HG03439 (cell line): ENCODE results near the gene EML4.

Experiments used
- ATAC-seq: cut with Tn5 transposase; IDR thresholded peaks from one replicate; pipeline ENCODE4 v1.9.1; 2021; ENCODE audit warnings: mild to moderate bottlenecking, moderate library complexity; ENCODE audit not compliant: unreplicated experiment

EML4 gene

DNA sequence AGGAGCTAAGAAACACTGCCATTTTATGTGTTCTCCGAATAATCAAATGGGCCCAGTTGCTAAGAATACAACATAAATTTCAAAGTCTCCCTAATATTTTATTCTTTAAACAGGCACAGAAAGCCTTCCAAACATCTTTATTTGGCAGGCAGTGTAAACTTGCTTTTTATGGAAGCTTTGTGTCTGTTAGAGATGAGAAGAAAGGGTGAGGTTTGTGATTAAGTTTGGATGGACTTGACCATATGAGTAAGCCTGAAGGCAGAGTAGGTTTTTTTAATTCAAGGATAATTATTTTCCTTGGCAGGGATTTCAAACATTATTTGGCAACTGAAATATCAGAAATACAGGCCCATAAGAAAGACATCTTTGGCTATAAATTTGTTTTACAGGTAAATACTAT, 129.0 kb downstream of the EML4 start:
- no peak for ATAC-seq

DNA sequence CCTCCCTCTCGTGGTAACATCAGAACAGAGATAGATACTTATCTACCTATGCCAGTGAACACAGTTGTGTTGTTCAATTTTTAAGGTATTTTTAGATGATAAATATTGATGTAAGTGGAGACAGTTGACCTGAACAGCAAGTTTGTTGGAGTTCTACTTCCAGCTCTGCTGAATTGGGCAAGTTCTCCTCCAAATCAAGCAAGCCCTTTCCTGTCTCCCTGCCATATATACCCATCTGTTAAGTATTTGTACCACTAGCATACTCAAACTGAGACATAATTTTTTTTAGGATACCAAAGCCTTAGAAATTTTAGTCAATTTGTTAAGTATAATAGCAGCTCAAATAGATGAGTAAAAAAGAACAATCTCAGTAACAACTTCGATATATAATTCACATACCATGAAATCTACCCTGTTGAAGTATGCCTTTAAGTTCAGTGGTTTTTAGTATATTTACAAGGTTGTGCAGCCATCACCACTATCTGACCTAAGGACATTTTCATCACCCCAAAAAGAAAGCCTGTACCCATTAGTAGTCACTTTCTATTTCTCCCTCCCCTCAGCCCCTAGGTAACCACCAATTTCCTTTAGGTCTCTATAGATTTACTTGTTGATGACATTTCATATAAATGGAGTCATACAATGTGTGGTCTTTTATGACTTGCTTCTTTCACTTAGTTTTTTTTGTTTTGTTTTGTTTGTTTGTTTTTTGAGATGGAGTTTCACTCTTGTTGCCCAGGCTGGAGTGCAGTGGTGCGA, 130.0 kb downstream of the EML4 start:
- no peak for ATAC-seq

DNA sequence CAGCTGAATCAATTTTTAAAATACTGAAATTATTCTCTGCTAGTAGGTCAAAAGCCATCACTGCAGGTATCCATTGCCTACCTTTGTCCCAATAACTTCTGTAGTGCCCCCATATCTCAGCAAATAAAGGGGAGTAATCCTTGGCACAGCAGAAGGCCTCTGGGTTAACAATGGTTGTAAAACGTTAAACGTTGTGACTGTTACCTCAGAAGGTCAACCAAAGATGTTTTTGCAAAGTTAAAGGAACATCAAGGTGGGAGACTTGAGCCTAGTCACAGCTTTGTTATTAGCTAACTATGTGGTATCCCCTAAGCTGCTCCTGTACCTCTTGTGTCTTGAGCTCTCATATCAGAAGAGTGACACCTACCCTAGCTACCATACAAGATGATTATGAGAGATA, 131.4 kb downstream of the EML4 start:
- ATAC-seq: no peak

DNA sequence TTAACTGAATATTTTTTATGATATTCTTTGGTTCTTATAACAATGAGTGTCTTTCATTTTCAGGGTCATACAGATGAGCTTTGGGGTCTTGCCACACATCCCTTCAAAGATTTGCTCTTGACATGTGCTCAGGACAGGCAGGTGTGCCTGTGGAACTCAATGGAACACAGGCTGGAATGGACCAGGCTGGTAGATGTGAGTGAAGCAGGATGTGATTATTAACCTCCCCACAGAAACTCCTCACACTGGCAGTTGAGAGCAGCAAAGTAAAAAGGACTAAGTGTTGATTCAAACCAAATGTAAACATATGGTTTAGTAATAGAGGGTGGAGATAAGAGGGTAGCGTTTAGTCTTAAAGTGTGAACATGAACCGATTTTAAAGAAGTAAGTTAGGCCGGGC, 134.1 kb downstream of the EML4 start:
- ATAC-seq: no peak

DNA sequence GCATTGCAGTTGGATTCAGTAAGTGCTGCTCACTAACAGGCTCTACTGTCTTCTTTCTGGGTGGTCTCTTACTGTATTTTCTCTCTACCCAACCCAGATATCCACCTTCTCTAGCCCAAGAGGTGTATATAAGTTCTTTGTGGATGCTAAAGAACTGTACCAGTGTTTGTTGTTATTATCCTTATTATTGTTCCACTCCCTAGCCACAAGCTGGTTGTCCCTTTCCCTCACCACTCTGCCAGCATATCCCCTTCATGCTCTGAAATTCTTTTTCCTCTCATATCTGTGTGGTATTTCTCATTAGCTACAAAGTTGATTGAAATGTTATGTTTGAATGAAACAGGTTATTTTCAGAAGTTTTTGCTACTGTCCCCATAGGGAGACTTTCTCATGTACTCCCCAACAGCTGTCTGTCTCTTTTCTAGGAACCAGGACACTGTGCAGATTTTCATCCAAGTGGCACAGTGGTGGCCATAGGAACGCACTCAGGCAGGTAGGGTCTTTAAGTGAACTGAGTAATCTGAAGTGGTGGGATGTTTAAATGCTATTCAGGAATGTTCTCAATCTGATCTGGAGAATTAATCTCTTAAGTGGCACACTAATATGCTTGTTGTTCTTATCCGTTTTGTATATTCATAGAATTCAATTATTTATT, 135.0 kb downstream of the EML4 start:
- no peak for ATAC-seq

DNA sequence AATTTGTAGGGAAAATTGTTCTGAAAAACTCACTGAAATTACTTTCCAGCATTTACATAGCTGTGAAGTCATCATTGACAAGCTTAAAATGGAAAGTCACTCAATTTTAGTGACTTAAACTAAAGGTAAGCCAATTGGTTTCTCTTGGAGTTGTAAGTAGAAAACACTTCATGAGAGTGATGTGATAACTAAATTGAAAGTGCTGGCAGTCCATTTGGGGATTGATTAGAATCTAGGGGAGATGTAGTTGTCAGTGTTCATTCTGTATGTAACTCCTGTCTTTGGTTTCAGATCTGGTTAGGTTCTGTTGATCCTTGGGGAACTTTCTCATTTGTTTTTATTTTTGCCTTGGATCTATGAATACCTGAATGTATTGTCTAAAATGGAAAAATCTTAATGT, 138.0 kb downstream of the EML4 start:
- no peak for ATAC-seq

DNA sequence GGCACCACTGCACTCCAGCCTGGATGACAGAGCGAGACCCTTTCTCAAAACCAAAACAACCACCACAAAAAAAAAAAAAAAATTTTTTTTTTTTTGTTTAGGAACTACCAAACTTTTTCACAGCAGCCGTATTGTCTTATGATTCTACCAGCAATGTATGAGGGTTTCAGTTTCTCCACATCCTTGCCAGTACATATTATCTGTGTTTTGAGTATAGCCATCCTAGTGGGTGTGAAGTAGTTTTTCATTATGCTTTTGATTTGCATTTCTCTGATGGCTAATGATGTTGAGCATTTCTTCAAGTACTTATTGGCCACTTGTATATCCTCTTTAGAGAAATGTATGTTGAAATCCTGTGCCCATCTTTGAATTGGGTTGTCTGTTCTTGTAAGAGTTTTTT, 140.2 kb downstream of the EML4 start:
- ATAC-seq: no peak

DNA sequence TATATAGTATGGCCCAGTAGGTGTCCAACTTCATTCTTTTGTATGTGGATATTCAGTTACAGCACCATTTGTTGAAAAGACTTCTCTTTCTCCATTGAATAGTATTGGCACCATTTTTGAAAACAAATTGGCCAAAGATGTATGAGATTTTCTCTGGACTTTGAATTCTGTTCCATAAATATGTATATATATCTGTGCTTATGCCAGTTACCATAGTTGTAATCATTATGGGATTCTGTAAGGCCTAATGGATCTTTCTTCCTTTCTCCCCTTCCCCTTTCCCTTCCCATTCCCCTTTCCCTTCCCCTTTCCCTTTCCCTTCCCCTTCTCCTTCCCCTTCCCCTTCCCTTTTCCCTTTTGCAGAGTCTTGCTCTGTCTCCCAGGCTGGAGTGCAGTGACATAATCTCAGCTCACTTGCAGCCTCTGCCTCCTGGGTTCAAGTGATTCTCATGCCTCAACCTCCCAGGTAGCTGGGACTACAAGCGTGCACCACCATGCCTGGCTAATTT, 140.9 kb downstream of the EML4 start:
- no peak for ATAC-seq

DNA sequence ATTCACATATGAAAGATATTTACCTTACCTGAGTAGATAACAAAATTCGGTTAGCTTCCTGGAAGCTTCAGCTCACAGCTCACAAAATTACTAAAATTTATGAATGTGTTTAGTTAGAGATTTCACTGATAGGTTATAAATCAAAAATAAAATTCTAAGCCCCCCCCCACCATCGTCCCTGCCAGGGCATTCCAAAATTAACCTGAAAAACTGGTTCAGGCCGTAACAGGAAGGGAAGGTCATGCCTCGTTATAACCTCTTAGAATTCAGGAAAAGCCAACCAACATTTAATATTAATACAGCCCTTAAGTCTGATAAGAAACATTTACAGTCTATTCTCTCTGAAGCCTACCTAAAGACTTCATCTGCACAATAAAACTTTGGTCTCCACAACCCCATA, 143.0 kb downstream of the EML4 start:
- no peak for ATAC-seq

DNA sequence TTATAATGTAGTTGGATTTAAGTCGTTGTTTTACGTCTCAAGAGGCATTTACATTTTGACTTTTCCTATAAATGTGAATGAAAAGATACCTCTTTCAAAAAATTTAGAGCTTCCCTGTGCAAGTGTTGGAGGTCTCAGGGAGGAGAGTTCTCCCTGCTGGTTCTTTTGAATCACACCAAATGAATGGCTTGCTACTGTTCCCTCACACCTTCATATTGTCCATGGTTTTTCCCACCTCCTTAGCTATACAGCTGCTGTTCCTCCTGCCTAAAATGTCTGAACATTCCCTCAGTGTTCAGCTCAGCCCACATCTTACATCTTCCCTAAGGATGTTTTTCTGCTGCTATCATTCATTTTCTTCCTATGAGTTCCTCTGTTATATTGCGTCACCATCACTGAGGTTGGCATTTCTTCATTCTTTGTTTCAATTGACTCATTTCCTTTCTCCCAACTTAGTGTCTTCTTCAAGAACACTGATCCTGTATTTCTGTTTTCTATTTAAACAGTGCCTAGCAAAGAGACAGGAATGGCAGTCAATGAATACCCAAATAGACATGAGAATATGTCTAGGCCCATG, 145.8 kb downstream of the EML4 start:
- no peak for ATAC-seq

DNA sequence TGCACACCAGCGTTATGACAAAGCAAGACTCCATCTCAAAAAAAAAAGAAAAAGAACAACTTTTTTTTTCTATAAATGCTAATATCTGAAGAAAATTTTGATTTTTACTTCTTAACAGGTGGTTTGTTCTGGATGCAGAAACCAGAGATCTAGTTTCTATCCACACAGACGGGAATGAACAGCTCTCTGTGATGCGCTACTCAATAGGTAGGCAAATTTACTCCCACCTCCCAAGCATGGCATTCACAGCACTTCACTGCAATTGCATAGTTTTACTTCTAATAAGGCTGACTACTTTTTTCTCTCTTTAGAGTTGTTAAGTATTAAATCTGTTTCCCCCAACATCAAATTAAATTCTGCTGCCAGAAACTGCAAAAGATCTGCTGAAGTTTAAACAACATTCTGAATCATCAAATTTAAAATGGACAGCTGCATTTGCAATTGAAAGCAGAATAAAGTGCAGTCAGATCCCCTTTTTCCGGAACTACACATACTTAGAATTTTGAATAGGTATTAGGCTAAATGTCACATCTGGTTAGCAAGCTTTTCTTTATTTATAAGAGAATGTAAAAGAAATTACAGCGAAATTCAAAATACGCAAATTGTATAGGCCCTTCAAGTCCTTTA, 146.8 kb downstream of the EML4 start:
- ATAC-seq: no peak

DNA sequence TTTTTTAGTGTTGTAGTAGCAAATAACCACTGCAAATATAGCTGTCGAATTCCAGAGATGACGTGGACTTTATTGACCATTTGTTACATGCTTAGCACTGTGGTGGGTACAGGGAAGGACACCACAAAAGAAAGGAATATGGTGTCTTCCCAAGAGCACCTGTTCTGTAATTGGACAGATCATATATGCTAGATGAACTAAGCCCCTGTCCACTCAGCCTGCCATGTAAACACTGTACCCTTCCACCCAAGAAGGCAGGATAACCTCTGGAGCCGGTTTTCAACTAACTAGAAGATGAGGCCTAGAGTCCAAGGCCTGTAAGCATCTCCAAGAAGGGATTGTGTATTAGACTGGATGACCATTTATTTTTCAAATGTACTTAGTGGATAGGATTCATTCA, 147.8 kb downstream of the EML4 start:
- no peak for ATAC-seq

DNA sequence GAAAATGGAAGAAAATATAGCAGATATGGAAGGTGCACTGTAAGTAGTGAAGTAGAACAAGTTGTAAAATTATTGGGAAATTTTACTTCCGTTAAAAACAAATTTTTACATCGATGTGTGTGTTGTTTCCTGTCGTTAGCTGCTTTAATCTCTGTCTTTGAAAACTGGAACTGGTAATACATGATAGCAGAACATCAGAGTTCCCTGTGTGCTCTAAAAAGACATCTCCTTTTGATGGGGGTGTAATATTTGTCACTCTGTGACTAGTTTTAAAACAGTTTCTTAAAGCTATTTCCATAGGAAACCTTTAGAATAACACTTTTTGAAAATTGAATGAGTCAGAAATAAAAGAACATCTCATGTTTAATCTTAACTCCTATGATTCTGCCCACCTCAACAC, 148.3 kb downstream of the EML4 start:
- no peak for ATAC-seq

DNA sequence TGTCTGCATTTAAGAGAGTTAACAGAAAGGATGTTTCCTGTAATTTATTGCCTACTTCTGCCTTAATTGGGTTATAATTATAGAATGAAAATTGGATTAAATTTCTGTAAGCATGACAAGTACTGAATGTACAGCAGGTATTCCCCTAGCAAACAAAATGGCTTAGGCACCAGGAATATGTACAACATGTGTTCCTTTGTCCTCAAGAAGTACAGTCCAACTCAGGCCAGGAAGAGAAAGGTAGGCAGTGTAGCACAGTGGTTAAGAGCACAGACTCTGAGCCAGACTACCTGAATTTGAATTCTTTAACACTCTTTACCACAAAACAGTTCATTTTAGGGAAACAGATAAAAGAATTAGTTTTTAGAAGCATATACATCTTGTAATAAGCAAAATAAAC, 148.8 kb downstream of the EML4 start:
- no peak for ATAC-seq

DNA sequence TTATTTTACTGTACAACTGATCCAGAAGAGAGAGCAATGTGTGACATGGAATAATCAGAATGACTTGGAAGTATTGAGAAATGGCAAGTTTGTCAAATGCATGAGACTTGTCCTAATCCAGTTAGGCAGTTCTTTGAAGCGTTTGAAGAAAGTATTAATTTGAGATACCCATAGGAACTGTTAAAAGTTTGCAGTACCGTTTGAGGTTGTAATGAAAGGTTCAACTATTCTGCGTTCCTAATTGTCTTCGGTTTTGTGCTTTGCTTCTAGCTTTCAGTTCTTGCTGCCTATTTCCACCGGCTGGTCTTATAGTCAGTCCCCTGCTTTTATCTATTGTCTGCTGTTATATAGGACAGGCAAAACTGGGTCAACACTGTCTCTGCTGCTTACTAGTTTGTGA, 150.1 kb downstream of the EML4 start:
- ATAC-seq: no peak

DNA sequence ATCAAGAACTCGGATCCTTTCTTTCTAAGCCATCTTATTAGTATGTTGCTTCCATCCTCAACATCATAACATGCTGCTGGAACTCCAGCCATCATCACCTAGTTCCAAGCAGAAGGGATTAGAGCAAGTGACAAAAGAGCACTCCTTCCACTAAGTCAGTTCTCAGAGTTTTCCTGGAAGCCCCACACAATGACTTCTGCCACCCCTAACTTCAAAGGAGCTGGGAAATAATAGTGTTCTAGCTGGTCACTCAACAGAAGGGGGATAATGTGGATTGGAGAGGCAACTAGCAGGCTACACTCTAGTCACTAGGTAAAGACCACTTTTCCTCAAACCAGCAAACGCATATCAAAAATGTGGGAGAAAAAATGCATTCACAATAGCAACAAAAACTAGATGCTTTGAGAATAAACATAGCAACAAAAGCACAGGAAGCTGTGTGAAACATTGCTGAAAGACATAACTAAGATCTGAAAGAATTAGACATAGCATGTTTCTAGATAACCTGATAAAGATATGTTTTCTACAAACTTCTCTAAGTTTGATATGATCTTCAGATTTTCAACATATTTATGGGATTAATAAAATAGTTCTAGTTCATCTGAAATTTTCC, 152.4 kb downstream of the EML4 start:
- no peak for ATAC-seq

DNA sequence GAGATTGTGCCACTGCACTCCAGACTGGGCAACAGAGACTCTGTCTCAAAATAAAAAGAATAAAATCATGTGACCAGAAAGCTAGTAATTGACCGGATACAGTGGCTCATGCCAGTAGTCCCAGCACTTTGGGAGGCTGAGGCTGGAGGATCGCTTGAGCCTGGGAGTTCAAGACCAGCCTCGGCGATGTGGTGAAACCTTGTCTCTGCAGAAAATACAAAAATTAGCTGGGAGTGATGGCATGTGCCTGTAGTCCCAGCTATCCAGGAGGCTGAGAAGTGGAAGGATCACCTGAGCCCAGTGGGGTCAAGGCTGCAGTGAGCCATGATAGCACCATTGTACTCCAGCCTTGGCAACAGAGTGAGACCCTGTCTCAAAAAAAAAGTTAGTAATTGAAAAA, 155.1 kb downstream of the EML4 start:
- no peak for ATAC-seq

DNA sequence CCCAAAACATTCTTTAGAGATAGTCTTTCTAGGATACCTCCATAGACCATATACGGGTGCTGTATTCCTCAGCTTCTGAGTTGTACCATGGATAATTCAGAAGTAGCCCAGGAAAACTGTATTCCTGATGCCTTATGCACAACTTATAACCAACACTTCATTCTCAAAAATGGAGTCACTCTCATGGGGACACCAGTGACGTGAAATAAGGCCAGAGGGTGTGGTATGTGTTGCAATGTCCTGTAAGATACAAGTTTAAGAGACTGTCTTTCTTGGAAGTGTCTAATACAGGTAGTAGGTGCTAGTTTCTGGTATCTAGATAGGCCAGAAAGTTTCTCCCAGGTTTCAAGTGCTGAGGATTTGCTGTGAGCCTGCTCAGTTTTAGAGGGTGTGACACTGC, 155.8 kb downstream of the EML4 start:
- no peak for ATAC-seq

DNA sequence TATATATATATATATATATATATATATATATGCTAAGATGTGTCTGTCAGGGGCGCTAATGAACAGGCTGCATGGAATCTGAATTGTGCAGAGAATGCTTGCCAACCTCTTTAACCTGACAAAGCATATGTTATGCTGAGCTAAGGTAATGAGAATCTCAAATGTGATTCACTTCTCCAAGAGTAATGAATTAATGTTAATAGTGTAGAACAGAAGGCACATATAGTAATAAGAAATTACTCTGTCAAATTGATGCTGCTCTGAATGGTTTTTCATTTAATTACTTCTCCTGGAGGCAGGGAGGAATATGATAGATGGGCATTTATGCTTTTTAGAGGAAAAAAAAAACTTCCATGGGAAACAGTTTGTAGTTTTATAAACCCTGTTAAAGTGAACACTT, 156.5 kb downstream of the EML4 start:
- no peak for ATAC-seq

DNA sequence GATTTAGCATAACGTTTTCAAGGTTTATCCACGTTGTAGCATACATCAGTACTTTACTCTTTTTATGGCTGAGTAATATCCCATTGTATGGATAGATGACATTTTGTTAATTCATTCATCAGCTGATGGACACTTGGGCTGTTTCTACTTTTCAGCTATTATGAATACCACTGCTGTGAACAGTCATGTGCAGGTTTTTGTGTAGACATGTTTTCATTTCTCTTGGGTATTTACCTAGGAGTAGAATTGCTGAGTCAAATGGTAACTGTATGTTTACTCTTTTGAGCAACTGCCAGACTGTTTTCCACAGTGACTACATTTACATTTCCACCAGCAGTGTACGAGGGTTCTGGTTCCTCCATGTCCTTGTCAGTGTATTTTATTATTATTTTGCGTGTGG, 158.0 kb downstream of the EML4 start:
- ATAC-seq: peak; percentile 79

DNA sequence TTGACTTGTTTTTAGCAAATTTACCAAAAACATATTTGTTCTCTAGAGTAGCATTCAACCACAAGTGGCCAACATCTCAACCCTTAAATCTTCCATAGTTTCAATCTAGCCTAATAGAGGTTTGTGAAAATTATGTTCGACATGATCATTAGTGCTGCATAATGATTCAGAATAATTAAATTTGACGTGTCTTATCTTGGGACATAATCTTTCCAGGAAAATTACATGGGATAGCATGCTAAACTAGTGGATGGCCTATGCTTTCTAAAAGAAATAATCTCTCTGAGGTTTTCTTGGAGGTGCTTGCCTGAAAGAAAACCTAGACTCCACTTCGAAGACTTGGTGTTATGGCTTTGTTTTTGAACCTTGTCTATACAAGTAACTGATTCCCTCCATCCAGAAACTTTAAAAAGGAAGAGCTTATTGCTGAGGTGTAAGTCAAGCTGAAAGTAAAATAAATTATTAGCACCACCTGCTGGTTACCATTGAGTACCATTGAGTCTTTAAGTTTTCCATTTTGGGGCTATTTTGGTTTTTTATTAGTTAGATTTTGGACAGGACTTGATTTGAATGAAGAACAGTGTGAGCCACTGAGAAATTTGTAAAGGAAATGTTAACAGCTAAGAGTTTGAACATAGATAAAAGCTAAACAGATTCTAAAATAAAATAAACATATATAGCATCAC, 159.1 kb downstream of the EML4 start:
- no peak for ATAC-seq
